ENCODE measurements around the gene MUC16.

Gene MUC16

DNA sequence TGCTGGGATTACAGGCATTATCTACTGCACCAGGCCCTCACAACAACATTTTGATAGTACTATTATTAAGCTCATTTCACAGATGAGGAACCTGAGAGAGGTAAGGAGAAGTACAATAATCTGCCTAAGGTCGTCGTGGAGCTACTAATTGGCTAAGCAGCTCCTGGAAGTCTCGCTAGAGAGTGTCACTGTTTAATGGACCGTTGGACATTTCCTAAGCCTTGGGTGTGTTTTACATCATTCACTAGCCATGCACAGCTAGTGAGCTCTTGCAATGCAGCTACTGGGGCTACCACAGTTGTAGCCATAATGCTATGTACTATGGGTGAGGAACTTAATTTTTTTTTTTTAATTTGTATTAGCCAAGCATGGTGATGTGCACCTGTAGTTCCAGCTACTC is 42.7 kb upstream of the MUC16 start:
- H3K4me3 ChIP-seq (ENCODE audit: low read depth, low read length): no peak overlapping the region
- no peak for TF ChIP-seq CTCF (IDR thresholded peaks at IDR 0.05; ENCODE audit: control insufficient read depth, extremely low read depth, insufficient read depth)
- DNase-seq (ENCODE audit: low read depth): no peak

GRCh38 chr19:9046694-9047093 is 36.5 kb upstream of the MUC16 start:
- DNase-seq (ENCODE audit: low read depth): no peak
- TF ChIP-seq CTCF (IDR thresholded peaks at IDR 0.05; ENCODE audit: control insufficient read depth, extremely low read depth, insufficient read depth): no peak
- H3K4me3 ChIP-seq (ENCODE audit: low read depth, low read length): no peak overlapping the region

DNA sequence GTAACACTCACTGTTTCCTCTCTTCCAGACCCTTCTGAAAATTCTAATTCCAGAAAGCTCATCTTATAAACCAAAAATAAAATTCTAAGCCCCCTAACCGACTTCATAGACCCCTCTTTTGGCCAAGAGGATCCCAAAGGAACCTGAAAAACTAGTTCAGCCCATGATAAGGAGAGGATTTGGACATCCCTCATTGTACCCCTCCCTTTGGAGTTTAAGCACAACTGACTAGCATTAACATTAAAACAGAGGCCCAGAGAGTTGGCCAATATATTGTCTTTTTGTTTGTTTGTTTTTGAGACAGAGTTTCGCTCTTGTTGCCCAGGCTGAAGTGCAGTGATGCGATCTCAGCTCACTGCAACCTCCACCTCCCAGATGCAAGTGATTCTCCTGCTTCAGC is 34.2 kb upstream of the MUC16 start:
- H3K4me3 ChIP-seq (ENCODE audit: low read depth, low read length): no peak overlapping the region
- DNase-seq (ENCODE audit: low read depth): no peak
- TF ChIP-seq CTCF (IDR thresholded peaks at IDR 0.05; ENCODE audit: control insufficient read depth, extremely low read depth, insufficient read depth): no peak

DNA sequence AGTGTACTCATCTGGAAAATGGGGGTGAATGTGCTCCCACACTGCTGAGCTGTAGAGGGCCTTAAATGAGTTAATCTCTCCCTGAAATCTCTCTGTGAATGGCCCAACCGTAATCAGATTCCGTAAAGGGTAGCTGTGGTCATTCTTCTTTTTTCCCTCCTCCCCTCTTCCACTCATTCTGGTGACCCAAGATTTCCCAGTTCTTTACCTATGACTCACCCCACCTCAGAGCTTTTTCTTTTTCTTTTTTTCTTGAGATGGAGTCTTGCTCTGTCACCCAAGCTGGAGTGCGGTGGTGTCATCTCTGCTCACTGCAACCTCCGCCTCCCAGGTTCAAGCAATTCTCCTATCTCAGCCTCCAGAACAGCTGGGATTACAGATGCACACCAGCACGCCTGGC is 33.3 kb upstream of the MUC16 start:
- no peak overlapping the region for H3K4me3 ChIP-seq (ENCODE audit: low read depth, low read length)
- DNase-seq (ENCODE audit: low read depth): no peak
- no peak for TF ChIP-seq CTCF (IDR thresholded peaks at IDR 0.05; ENCODE audit: control insufficient read depth, extremely low read depth, insufficient read depth)

DNA sequence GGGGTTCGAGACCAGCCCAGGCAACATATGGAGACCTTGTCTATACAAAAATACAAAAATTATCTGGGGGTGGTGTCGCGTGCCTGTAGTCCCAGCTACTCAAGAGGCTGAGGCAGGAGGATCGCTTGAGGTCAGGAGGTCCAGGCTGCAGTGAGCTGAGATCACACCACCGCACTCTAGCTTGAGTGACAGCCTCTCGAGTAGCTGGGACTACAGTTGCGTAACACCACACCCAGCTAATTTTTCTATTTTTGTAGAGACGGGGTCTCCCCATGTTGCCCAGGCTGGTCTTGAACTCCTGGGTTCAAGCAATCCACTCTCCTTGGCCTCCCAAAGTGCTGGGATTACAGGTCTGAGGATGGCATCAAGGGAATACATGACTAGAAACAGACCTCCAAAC is 30.8 kb upstream of the MUC16 start:
- no peak for TF ChIP-seq CTCF (IDR thresholded peaks at IDR 0.05; ENCODE audit: control insufficient read depth, extremely low read depth, insufficient read depth)
- DNase-seq (ENCODE audit: low read depth): no peak
- no peak overlapping the region for H3K4me3 ChIP-seq (ENCODE audit: low read depth, low read length)

- no peak overlapping the region for H3K4me3 ChIP-seq (ENCODE audit: low read depth, low read length)
- no peak for DNase-seq (ENCODE audit: low read depth)
- no peak for TF ChIP-seq CTCF (IDR thresholded peaks at IDR 0.05; ENCODE audit: control insufficient read depth, extremely low read depth, insufficient read depth)
Observed at GRCh38 chr19:9040131-9040530, 29.9 kb upstream of the MUC16 start.

GRCh38 chr19:9039728-9040127 is 29.5 kb upstream of the MUC16 start:
- no peak for DNase-seq (ENCODE audit: low read depth)
- no peak for TF ChIP-seq CTCF (IDR thresholded peaks at IDR 0.05; ENCODE audit: control insufficient read depth, extremely low read depth, insufficient read depth)
- H3K4me3 ChIP-seq (ENCODE audit: low read depth, low read length): no peak overlapping the region

All from LNCaP clone FGC (cell line).